Glomerular endothelial cell (primary cell): ENCODE results near the gene ZNF530. TPM values are rescaled to one million over a fixed set of nuclear protein-coding genes. Genes with fewer than 3 reads are reported as not detected.

ENCODE experiments used
- DNase-seq: peaks from one replicate; pipeline ENCODE4 v3.0.0-alpha.2; 2011; ENCODE audit warnings: low read depth, low spot score; ENCODE audit errors: extremely low read depth
- total RNA-seq: library from RNA; depleted of rRNA; stranded (reverse); fragments of >200 nt; gene quantifications from 2 replicates; pipeline ENCODE4 v1.2.3, GENCODE V29; 2015

The ZNF530 gene
- total RNA-seq: 1.9 and 6.4 TPM in 2 replicates

DNA sequence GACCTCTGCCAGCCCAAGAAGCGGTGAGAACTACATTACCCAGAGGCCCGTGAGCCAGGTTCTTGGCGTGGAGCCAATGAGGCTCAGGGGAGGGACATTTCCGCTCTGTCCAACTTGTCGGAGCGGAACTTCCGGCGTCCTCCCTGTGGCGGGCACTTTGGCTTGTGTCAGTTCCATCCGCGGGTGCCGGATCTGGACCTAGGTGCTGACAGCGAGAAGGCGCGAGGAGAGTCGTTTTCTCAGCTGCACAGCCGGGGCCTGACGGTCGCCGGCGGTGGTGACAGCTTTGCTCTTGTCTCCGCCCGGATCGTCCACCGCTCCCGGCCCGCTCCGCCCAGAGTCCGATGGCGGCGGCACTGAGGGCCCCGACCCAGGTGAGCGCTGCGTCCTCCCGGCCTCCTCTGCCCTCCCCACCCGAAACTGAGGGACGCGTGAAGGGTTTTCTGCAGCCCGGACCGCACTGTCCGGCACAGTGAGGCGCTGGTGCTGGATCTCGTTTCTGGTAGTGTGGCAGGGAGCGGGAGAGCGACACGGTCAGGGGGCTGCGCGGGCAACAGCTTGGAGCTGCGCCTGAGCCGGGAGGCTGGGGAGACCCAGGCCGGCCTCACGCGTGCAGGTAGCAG lies at the start of gene ZNF530:
Gene ZNF530, plus strand, starts transcription at position 125 of the 623 bp plus-strand sequence. CDS start 4,461 bp downstream, outside the sequence.
- DNase-seq: peak; percentile 55

DNA sequence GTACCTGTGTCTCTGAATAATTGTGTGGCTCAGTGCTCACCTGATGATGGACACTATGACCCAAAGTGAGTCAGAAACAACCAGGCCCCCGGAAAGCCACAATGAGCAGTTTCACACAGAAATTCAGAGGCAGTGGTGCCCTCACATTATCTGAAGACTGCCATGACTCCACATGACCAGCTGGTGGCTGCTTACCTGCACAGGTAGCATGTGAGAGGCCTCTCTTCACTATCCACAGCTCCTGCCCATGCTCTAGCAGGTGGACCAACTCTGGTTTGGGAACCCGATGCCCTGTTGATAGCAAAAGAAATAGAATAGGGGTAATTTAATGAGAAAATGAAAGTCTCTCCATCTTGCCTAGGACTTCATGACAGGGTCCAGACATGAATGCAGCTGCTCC lies 47.3 kb upstream of the ZNF530 start:
- DNase-seq: no peak

DNA sequence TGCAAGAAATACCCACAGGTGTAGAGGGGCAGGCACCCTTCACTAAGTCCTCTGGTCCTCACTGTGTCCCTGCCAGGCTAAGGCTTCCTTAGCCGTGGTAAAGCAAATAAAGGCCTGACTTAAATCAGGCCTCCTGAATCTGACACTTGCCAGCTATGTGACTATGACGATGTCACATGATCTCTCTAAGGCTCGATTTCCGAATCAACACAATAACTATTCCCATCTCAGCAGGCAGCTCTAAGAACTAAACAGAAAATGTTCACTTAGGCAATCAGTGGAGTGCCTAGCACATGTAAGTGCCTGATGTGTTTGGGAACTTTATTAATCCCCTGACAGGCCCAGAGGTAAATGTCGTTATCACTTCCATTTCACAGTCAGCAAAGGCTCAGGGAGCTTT lies 42.0 kb upstream of the ZNF530 start:
- no peak for DNase-seq

DNA sequence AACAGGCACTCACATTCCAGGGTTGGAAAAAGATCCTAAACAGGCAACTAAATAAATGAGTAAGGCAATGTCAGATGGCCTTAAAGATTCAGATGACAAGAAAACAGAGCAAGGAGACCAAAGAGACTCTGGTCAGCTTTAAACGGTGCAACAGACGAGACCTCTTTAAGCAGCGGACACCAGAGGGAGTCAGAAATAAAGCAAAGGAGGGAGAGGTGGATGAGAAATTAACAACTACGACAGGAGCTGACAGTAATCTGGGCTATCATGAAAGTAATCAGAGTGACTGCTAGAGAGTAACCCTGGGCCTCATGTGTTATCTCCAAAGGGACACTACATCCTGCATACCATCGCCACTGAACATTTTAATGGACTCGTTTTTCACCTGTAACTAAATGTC lies 41.2 kb upstream of the ZNF530 start:
- DNase-seq: no peak

DNA sequence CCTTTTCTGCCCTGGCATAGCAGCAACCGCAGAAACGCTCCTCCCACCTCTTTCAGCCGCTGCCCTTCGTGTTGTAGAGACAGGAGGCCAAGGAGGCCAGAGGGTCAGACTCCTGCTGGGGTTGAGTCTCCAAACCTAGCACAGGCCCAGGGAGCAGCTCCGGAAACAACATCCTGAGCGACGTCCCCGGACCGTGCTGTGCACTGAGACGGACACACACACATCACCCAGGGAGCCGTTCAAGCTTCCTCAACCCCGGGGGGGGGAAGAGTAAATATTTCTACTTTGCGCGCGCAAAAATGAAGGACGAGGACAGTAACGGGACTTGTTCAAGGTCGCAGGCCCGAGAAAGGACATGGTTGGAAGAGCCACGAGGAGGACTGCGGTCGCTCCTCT lies 40.7 kb upstream of the ZNF530 start:
- DNase-seq: no peak

DNA sequence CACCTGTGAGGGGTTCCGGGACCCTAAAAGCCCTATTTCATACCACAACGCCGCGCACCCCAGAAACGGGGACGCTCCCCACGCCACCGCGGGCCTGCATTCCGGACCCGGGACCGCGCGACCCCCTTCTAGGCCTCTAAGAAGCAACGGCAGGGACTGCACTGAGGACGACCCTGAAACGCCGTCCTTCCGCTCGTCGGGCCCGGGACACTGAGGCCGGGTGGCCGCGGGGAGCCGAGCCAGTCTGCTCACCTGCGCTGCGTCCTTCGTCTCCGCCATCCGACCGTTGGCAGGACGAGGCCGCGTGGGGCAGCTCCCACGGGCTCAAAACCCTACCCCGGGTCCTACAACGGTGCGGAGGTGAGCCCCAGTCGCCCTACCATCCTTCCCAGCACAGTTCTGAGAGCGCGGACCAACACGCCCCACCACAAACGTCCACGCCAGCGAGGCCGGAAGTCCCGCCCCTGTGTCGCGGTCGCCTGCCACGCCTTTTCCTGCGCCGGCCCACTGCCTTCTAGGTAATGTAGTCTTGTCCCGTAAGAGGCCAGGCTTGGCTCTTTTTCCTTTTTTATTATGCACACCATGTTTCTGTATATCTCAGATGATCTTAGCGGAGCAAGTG lies 40.2 kb upstream of the ZNF530 start, which contains the start of gene ZNF550:
Gene ZNF550, minus strand, starts transcription at position 460 of the 622 bp plus-strand sequence. Its CDS starts 181 bp downstream, at position 279.
- peak; percentile 45 for DNase-seq

DNA sequence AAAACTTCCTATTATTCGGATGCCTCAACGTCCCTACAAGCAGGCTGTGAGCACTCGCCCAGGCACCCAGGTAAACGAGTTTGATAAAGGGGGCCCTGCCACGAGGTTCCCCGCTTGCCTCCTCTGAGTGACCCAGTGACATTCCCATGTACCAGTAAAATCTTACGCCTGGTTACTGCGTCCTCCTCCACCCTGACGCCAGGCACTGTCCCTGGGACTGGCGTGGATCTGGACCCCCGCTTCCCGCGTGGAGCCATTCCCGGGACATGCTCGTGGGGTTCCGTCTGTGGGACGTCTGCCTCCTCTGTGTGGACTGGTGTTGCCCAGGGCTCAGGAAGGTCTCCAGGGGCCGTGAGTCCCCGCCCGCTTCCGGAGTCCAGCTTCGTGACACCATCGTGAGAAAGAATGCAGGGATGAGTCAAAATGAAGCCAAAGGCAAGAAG lies 39.6 kb upstream of the ZNF530 start:
- DNase-seq: no peak

DNA sequence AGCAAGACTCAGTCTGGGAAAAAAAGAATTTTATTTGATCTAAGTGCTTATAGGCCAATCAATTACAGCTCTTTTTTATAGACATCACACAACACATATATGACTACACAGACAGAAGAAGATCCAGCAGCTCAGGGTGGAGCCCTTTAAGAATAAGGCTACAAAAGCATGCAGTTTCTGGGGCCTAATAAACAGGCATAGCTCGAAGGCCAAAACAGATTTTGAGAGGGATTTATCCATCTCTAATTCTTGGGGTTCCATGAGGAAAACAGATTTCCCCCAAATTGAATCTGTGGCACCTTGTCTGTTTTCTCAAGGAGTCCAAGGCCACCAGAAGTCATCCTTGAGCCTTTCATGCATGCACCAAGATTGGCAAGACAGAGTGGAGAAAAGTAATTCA lies 36.1 kb upstream of the ZNF530 start:
- DNase-seq: no peak

DNA sequence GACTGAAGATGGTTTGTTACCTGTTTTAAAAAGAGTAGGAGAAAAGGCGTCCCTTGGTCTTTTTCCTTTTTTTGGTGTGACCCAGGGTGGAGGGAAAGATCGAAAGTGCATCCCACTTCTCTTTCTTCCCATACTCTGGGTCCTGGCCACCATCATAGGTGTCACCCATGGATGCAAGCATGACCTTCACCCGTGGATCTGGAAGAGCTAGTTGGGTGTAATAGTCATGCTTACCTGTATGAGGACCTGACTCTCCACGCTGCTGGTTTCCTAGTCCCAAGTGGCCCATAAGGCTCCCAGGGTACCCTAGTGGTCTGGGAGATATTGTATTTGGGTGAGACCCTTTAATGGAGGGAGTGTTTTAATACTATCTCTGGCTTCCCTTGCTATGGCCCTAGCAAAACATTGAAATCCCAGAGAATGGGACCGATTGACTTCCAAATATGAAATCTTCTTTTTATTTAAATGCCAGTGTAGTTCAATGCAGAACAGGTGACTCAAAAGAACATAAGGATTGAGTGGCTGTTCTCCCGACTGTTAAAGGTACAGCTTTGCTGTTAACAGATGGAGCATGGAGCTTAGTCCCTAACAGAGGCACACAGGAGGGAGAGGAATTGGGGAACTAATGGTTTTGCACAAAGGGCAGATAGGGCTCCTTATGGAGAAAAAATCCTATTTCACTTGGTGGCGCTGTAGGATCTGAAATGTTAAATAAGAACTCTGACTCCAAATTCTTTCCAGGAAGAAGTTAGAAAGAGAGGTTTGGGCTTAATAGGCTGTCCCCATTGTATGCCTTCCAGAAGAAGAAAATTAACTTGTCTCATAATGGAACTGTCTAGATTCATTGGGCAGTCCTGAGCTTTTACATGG lies 33.1 kb upstream of the ZNF530 start:
- DNase-seq: peak; percentile 31

DNA sequence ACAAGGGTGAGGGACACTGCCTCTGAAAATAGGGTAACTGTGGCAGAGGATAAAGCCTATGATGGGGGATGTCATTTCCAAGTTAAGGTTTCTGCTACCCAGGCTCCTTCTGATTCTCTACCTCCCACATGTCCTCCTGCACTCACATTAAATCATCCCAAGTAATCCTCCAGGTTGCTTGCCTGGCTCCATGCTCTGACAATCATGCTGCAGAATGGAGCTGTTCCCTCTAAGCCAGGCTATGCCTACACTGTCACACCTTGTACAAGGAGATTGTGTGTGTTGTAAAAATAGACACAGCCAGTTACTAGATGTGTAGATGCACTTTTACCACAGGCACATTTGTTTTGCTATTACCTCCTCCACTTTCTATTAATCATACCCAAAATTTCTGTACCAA lies 29.0 kb upstream of the ZNF530 start:
- no peak for DNase-seq

DNA sequence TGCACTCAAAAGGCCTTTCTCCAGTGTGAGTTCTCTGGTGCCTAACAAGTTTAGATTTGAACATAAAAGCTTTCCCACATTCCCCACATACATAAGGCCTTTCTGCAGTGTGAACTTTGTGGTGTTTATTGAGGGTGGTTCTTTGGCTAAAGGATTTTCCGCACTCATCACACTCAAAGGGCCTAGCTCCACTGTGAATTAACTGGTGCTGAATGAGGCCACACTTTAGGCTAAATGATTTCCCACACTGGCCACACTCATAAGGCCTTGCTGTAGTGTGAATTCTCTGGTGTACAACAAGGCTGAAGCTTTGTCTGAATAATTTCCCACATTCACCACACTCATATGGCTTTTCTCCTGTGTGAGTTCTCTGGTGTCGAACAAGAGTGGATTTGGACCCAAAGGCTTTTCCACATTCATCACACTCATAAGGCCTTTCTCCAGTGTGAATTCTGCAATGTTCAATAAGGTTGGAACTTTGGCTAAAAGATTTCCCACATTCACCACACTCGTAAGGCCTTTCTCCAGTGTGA lies 27.2 kb upstream of the ZNF530 start:
- DNase-seq: no peak

DNA sequence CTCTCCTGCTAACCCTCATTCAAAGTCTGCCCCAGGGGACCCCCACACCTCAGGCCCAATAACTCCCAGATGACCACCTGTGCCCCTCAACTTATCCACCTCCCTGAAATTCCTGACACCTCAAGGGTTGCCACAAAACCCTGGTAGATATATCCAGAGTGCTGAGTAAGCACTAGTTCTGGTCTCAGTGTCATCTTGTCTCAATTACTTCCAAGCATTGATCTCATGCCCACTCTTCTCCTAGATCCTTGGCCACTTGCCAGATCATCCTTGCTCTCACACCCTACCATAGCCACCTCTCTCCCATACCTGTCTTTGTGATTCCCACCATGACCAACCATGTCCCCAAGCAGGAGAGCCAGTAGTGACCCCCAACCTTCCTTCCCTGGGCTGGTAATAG lies 23.0 kb upstream of the ZNF530 start:
- no peak for DNase-seq

DNA sequence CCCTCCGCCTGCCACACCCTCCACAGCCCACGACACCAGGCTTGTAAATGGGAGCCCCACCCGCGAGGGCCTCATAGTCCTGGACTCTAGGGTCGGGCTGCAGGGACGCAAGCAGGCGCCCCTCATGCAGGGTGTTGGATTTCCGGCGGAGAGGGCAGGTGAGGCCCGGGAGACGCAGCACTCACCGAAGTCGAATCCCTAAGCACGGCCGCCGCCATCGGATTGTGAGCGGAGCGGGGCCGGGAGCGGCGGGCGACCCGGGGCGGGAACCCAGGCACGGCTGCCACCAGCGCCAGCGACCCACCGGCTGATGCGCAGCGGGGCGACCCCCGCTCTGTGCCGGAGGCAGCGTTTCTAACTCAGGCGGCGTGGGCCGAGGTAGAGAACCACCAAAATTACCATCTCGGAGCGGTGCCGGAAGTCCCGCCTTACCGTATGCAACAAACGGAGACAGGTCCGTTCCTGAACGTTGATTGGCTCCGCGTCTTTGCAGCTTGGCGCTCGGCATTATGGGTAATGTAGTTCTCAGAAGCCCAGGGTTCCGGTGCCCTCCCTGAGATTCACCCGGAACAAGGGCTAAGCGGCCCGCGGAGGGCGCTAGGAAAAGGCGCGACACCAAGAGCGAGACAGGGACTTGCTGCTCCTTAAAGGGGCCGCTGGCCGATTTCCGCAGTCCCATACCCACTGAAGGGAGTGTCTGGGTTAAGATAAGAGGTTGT lies 21.0 kb upstream of the ZNF530 start, which contains the start of gene ZNF416:
Gene ZNF416, minus strand, starts transcription at position 425 of the 719 bp plus-strand sequence. Its CDS starts 207 bp downstream, at position 218.
- DNase-seq: peak; percentile 92

DNA sequence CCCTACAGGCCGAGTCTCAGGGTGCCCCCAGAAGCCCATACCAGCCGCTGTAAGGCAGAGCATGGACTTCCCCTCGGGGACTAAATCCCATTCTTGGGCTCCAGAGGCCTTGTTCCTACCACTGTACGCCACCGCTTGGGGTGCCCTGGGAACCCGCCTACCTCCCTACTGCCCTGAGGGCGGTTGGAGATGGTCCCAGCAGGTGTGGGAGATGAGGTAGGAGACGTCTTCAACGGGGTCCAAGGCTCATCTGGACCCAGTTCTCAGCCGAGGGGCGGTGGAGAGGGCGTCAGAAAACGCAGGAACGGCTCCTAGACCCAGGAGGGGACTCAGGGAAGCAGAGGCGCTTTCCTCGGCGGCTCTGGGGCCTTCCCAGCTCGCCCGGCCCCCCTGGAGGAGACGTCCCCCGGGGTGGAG lies 16.6 kb upstream of the ZNF530 start:
- no peak for DNase-seq

DNA sequence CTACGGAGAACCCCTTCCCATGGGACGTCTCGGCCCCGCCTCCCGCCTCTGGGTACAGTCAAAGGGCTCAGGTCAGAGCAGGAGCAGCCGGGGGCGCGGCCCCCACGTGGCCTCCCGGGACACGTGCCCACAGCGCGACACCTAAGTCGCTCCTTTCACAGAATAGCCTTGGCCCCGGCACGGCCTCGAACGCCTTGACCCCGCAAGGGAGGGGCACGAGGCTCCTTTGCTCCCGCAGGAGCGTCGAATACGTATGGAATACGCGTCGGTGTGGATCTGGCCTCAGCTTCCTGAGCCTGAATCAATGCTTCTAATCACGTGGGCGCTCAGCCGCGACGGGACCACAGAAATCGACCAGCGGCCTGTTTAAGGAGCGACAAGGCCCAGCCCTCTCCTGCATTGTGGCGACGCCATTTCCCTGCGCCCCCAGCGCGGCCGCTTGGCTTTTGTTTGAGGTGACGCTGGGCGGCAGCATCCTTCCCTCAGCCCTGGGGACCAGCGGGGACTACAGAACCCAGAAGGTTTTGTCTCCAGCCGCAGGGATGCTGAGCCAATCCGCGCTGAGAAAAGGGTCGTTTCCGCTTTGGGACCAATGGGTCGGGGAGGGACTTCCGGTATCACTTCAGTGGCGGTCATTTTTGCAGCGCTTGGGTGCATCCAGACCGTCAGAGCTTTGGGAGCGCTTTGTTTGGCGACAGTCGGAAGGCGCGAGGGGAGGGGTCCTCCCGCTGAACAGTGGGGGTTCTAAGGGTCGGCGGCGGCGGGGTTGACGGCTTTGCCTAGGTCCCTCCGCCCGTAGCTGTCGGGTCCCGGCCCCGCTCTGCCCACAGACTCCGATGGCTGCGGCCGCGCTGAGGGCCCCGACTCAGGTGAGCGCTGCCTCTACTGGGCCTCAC lies 15.9 kb upstream of the ZNF530 start, which contains the start of gene ZIK1:
Gene ZIK1, plus strand, starts transcription at position 625 of the 896 bp plus-strand sequence. Its CDS starts 212 bp downstream, at position 837.
- DNase-seq: peak; percentile 37

DNA sequence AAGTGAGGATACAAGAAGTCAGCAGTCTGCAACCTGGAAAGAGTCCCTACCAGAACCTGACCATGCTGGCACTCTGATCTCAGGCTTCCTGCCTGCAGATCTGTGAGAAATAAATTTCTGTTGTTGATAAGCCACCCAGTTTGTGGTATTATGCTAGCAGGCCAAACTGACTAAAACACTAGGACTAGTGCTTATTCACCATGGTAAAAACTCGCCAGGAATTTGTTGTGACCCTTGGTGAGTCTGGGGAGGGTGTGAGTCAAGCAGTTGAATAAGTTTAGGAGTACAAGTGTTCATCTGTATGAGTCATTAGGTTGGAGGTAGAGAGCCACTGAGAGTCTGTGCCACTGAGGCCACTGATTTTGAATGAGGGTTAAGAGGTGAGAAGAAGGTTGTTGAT lies 12.2 kb upstream of the ZNF530 start:
- no peak for DNase-seq

DNA sequence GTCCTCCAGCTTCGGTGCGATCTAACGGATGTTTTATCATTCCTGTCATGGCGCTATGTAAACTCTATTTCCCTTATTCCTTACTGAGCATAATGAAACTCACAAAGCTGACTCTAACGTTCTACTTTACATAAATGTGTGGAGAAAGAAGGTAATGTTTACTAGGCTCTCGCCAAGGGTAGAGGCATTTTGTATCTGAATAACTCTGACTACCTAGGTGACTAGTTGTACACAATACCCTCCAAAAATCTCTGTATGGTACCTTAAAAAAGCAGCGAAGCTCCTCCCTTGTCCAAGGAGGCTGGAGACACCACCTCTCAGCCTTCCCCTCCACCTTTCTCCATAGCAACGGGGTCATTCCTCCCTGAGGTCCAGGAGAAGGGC lies 316 bp upstream of the ZNF530 start:
- no peak for DNase-seq

DNA sequence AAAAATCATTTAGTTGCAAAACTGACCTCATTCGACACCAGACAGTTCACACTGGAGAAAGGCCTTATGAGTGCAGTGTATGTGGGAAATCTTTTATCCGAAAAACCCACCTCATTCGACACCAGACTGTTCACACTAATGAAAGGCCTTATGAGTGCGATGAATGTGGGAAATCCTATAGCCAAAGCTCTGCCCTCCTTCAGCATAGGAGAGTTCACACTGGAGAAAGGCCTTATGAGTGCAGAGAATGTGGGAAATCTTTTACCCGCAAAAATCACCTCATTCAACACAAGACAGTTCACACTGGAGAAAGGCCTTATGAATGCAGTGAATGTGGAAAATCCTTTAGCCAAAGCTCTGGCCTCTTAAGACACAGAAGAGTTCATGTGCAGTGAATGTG lies 7.2 kb downstream of the ZNF530 start:
- DNase-seq: no peak

DNA sequence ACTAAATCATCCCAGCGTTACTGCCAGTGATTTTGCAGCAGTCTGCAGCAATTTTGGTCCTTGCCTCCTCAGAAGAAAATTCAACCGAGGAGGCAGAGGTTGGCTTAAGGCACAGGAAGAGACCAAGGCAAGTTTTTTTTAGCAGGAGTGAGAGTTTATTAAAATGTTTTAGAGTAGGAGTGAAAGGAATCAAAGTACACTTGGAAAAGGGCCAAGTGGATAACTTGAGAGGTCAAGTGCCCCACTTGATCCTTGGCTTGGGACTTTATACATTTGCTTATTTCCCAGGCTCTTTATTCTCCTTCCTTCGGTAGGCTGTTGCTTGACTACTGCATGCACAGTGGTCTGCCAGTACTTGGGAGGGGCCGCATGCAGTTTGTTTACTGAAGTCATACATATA lies 11.4 kb downstream of the ZNF530 start:
- no peak for DNase-seq
